ENCODE results near the gene HMHB1. TPM values are rescaled to one million over a fixed set of nuclear protein-coding genes. Genes with fewer than 3 reads are reported as not detected.
"Not testable (repeated sequence)": the region's sequence is repeated elsewhere in the genome, so short reads cannot be mapped to it uniquely, and the experiment has no call there.

Gene HMHB1
- total RNA-seq, 2 donors from 2014 or later = not detected

GRCh38 chr5:143805861-143806260, 6.1 kb upstream of the HMHB1 start:
- intact Hi-C loops (cut with DNase I) = no loop called here
- no peaks in the 10 kb centered on the region for H3K36me3 ChIP-seq
- H3K27me3 ChIP-seq = no peaks in the 10 kb centered on the region
- H3K9me3 ChIP-seq = no peaks in the 10 kb centered on the region
- no peaks in the 10 kb centered on the region for H3K4me1 ChIP-seq
- TF ChIP-seq, protein P1, sequence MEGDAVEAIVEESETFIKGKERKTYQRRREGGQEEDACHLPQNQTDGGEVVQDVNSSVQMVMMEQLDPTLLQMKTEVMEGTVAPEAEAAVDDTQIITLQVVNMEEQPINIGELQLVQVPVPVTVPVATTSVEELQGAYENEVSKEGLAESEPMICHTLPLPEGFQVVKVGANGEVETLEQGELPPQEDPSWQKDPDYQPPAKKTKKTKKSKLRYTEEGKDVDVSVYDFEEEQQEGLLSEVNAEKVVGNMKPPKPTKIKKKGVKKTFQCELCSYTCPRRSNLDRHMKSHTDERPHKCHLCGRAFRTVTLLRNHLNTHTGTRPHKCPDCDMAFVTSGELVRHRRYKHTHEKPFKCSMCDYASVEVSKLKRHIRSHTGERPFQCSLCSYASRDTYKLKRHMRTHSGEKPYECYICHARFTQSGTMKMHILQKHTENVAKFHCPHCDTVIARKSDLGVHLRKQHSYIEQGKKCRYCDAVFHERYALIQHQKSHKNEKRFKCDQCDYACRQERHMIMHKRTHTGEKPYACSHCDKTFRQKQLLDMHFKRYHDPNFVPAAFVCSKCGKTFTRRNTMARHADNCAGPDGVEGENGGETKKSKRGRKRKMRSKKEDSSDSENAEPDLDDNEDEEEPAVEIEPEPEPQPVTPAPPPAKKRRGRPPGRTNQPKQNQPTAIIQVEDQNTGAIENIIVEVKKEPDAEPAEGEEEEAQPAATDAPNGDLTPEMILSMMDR (IDR thresholded peaks at IDR 0.05) = no peak
- no peak for DNase-seq
- H3K9ac ChIP-seq (ENCODE audit: low read depth in 2 of 2, low read length in 2 of 2) = no peak overlapping the region
- H3K4me3 ChIP-seq = no peak overlapping the region
- no peak overlapping the region for H3K27ac ChIP-seq

DNA sequence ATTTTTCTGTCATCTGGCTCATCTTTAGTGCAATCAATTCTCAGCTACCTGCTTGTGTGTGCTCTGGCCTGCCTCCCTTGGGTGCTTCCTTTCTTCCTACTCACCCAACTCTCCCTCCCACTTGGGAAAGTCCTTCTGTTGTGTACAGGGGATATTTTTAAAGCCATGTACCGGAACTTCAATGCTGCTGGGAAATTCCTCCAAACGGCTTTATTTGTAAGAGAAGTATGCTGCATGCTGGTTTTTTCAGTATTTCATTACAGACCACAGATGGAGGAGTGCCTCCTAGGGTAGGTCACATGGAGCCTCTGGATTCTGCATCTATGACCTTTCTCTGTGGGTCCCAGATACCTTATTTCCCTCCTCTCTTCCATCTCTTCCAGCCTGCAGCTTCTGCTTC, 5.4 kb upstream of the HMHB1 start:
- H3K27ac ChIP-seq = no peak overlapping the region
- no peaks in the 10 kb centered on the region for H3K27me3 ChIP-seq
- TF ChIP-seq, protein P1 (IDR thresholded peaks at IDR 0.05) = no peak
- H3K4me3 ChIP-seq = no peak overlapping the region
- H3K9me3 ChIP-seq = no peaks in the 10 kb centered on the region
- no peaks in the 10 kb centered on the region for H3K4me1 ChIP-seq
- no peak overlapping the region for H3K9ac ChIP-seq (ENCODE audit: low read depth in 2 of 2, low read length in 2 of 2)
- DNase-seq = no peak
- no peaks in the 10 kb centered on the region for H3K36me3 ChIP-seq
- intact Hi-C loops (cut with DNase I) = no loop called here

DNA sequence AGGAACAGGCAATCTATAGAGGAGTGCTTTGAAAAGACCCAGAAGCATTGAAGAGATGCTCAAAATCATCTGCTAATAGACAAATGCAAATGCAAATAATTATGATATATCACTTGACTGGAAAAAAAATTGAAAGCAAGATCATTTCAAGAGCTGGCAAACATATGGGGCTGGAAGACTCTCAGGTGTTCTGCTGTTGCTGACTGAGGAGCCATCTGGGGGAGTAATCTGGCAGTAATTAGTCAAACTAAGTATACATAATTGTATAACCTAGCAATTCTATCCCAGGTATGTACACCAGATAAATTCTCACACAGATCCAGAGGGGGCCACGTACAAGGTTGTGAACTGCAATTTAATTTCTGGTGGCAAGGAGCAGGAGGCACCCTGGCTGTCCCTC, 4.6 kb upstream of the HMHB1 start:
- Histone ChIP-seq H3K9ac (ENCODE audit: low read depth in 2 of 2, low read length in 2 of 2) (no peak overlapping the region), H3K36me3 (no peaks in the 10 kb centered on the region), H3K9me3 (no peaks in the 10 kb centered on the region), H3K27me3 (no peaks in the 10 kb centered on the region), H3K27ac (no peak overlapping the region), H3K4me1 (no peaks in the 10 kb centered on the region), H3K4me3 (no peak overlapping the region)
- no peak for DNase-seq
- TF ChIP-seq, protein P1 (IDR thresholded peaks at IDR 0.05) = no peak
- intact Hi-C loops (cut with DNase I) = no loop called here

- H3K4me3 ChIP-seq; H3K9ac ChIP-seq (ENCODE audit: low read depth in 2 of 2, low read length in 2 of 2); H3K27me3 ChIP-seq; H3K27ac ChIP-seq; DNase-seq; intact Hi-C loops (cut with DNase I); H3K9me3 ChIP-seq; H3K36me3 ChIP-seq; H3K4me1 ChIP-seq: not testable (repeated sequence)
These were observed 4.4 kb downstream of the HMHB1 start for GRCh38 chr5:143816370-143816769.

GRCh38 chr5:143819716-143820115, 7.8 kb downstream of the HMHB1 start:
- H3K9ac ChIP-seq (ENCODE audit: low read depth in 2 of 2, low read length in 2 of 2) = no peak overlapping the region
- no peaks in the 10 kb centered on the region for H3K27me3 ChIP-seq
- H3K9me3 ChIP-seq = no peaks in the 10 kb centered on the region
- intact Hi-C loops (cut with DNase I) = loop anchor here (10.0 kb wide), 2 partner anchors 175 to 415 kb away; partner anchors contain the start of gene NR3C1
- TF ChIP-seq, protein P1 (IDR thresholded peaks at IDR 0.05) = no peak
- no peak for DNase-seq
- no peaks in the 10 kb centered on the region for H3K4me1 ChIP-seq
- H3K27ac ChIP-seq = no peak overlapping the region
- no peaks in the 10 kb centered on the region for H3K36me3 ChIP-seq
- no peak overlapping the region for H3K4me3 ChIP-seq

GRCh38 chr5:143820451-143820850, 8.5 kb downstream of the HMHB1 start:
- TF ChIP-seq, protein P1 (IDR thresholded peaks at IDR 0.05) = no peak
- Histone ChIP-seq H3K9me3 (no peaks in the 10 kb centered on the region), H3K9ac (ENCODE audit: low read depth in 2 of 2, low read length in 2 of 2) (no peak overlapping the region), H3K4me1 (no peaks in the 10 kb centered on the region), H3K36me3 (no peaks in the 10 kb centered on the region), H3K27me3 (no peaks in the 10 kb centered on the region), H3K4me3 (no peak overlapping the region), H3K27ac (no peak overlapping the region)
- intact Hi-C loops (cut with DNase I) = loop anchor here (10.0 kb wide), 2 partner anchors 176 to 416 kb away; partner anchors contain the start of gene NR3C1
- no peak for DNase-seq
